HG03457 (cell line): ENCODE measurements around the gene P2RX7.
A peak's percentile ranks its signal among the peaks of the same experiment; 100 is the strongest.
"Not testable (repeated sequence)": the region's sequence is repeated elsewhere in the genome, so short reads cannot be mapped to it uniquely, and the experiment has no call there.

Source experiments
- ATAC-seq: cut with Tn5 transposase; IDR thresholded peaks from one replicate; pipeline ENCODE4 v1.9.1; 2021; ENCODE audit warnings: moderate number of reproducible peaks; ENCODE audit not compliant: unreplicated experiment

P2RX7 gene

DNA sequence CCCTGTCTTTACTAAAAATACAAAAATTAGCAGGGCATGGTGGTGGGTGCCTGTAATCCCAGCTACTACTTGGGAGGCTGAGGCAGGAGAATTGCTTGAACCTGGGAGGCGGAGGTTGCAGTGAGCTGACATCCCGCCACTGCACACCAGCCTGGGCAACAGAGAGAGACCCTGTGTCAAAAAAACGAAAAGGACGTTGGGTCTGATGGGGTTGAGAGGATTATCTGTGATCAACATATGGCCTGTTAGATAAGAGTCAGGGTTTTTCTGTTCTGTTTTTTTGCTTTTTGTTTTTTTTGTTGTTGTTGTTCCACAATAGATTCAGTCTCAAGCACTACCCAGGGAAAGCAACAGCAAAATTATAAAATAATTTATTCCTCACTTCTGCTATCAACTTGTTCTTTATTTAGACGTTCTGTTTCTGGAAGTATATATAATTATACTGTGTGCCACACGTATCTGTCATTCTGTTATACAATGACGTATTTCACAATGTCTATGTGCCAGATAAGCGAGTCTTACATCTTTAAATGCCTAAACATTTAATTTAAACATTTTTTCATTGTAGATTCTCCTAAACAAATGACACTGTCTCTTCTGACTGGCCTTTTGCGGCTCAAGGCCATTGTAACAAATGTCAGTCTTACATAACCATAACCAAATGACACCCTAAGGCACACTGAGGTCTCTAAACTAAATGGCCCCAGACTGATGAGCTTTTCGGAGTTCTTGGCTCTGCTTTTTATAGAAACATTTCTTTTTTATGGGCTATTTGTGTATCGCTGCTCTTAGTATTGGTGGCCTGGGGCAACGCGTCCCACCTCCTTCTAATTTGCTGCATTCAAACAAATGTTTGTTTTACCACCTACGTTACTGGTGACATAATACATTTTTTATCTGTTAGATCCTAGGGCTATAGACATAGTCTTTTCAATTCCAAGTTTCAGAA is 70.0 kb downstream of the P2RX7 start:
- ATAC-seq = no peak

- no peak for ATAC-seq
These were observed 70.8 kb downstream of the P2RX7 start for GRCh38 chr12:121203482-121203881.

GRCh38 chr12:121205491-121205890 is 72.8 kb downstream of the P2RX7 start:
- ATAC-seq = no peak

- ATAC-seq = not testable (repeated sequence)
These were observed 75.9 kb downstream of the P2RX7 start for GRCh38 chr12:121208571-121208970.

DNA sequence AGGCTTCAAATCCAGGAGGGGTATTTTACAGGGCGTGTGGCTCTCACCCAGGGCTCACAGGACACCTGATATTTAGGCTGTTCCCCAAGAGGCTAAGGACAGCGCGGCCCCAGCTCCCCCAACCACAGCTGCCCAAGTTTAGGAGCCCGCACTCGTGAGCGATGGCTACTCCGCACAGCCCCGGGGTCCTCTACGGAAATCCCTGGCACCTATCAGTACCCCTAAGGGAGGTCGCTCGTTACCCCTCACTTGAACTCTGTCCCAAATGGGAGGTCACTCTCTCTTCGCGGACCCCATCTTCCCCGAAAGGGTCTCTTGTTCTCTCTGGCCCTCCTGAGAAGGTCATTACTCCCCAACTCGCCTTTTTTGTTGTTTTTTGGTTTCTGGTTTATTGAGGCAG is 76.5 kb downstream of the P2RX7 start:
- no peak for ATAC-seq

DNA sequence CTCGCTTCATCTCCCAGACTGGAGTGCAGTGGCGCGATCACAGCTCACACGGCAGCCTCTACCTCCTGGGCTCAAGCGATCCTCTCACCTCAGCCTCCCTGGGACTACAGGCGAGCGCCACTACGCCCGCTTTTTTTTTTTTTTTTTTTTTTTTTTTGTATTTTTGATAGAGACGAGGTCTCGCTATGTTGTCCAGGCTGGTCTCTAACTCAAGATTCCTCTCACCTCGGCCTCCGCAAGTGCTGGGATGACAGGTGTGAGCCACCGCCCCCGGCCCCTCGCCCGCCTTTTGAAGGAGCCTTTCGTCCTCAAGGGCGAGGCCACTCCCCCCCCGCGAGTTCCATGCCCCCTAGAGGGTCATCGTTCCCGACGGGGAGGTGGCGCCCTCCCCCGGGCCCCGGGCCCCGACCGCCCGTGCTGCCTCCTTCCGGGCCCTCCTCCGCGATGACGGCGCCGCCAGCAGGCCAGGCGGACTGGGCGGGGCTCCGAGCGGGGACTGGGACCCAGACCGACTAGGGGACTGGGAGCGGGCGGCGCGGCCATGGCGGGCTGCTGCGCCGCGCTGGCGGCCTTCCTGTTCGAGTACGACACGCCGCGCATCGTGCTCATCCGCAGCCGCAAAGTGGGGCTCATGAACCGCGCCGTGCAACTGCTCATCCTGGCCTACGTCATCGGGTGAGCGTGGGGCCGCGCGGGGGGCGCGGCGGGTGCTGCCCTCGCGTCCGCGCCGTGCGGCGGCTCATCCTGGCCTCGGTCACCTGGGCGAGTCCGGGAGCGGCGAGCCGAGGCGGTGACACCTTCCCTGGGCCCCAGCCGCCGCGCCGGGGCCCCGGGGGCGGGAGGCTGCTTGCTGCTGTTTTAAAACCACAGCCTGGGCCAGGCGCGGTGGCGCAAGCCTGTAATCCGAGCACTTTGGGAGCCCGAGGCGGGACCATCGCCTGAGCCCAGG is 77.2 kb downstream of the P2RX7 start, which contains the start of gene P2RX4:
Gene P2RX4, plus strand, starts transcription at position 506 of the 949 bp plus-strand sequence. Its CDS starts 36 bp downstream, at position 542.
- ATAC-seq = peak; percentile 75

DNA sequence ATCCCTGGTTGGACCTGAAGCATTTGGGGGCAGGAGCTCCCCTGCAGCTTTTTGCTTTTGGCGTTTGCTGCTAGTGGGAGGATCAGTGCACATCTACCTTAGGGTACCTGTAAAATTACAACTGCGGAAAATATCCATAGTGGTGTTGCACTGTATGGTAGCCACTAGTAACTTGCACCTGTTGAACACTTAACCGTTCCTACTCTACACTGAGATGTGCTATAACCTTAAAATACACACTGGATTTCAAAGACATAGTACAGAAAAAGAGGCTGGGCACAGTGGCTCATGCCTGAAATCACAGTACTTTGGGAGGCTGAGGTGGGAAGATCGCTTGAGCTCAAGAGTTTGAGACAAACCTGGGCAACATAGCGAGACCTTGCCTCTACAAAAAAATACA is 80.2 kb downstream of the P2RX7 start:
- no peak for ATAC-seq

DNA sequence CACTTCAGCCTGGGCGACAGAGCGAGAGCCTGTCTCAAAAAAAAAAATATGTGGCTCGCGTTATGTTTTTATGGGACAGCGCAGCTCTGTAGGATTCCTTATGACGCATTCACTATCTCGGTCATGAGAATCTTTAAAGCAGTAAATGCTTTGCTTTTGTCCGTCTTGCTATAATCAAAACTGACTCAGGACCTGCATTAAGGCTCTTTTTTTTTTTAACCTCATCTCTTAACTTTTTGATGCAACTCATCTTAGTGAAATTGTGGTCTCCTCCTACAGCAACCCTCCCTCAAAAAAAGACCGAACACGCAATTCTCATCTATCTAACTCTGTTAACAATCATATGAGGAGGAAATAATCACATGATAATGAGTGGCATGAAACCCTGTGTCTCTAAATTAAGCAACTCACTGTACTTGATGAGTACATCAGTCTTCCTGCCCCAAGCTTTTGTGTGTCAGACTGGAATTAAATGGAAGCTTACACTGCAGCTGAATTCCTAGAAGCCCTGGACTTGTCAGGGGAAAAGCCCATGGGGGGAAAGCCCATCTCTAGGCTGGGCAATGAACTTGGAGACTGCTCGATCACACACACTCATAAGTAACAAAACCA is 81.6 kb downstream of the P2RX7 start:
- no peak for ATAC-seq

DNA sequence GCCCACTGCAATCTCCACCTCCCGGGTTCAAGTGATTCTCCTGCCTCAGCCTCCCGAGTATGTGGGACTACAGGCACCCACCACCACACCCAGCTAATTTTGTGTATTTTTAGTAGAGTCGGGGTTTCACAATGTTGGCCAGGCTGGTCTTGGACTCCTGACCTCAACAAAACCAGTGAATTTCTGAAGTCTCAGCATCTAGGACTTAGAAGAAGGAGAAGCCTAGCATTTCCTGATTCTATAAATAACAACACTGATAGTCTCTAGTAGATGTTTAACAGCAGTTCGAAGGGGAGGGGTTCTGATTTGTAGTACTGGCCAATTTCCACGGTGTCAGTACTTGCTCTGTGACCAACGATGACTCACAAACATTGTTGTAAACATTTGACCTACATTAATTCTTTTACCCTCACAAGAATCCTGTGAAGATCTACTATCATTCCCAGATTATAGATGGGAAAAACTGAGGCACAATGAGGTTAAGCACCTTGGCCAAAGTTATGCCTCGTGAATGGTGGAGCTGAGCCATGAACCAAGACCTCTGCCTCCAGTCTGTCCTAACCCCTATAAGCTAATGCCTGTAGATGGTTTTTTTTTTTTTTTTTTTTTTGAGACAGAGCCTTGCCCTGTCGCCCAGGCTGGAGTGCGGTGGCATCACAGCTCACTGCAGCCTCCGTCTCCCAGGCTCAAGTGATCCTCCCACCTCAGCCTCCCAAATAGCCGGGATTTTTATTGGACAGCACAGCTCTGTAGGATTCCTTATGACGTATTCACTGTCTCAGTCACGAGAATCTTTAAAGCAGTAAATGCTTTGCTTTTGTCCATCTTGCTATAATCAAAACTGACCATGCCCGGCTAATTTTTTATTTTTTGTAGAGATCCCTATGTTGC is 82.4 kb downstream of the P2RX7 start:
- ATAC-seq = no peak

- ATAC-seq = no peak
These were observed 83.4 kb downstream of the P2RX7 start for GRCh38 chr12:121216102-121216501.

DNA sequence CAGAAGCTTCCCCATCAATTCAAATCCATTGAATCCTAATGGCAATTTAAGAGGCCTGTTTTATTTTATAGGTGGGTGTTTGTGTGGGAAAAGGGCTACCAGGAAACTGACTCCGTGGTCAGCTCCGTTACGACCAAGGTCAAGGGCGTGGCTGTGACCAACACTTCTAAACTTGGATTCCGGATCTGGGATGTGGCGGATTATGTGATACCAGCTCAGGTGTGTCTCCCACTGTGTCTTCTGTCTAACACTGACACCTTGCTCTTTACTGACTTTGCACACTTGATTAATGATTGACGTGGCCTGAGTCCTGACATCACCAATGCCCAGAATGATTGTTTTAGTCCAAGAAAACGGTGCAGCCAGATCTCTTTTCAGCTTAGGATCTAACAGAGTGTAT is 84.4 kb downstream of the P2RX7 start:
- ATAC-seq = no peak

DNA sequence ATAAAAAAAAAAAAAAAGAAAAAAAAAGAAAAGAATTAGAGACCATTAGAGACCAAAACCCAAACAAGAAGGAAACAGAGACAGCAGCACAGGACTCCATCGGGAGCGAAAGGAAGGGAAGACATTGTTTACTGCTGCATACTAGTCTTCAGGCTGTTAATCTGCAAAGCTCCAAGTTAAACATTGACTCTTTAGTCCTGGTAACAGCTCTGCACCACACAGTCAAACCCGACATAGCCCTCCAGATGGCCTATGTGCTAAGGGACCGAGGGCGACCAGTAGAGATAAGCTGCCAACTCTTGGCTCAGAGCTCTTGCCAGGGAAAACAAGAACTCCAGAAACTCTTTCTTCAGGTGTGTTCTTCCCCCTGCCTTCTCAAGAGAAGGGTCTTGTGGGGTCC is 85.1 kb downstream of the P2RX7 start:
- no peak for ATAC-seq

GRCh38 chr12:121218588-121219352 is 86.1 kb downstream of the P2RX7 start:
- ATAC-seq = no peak

DNA sequence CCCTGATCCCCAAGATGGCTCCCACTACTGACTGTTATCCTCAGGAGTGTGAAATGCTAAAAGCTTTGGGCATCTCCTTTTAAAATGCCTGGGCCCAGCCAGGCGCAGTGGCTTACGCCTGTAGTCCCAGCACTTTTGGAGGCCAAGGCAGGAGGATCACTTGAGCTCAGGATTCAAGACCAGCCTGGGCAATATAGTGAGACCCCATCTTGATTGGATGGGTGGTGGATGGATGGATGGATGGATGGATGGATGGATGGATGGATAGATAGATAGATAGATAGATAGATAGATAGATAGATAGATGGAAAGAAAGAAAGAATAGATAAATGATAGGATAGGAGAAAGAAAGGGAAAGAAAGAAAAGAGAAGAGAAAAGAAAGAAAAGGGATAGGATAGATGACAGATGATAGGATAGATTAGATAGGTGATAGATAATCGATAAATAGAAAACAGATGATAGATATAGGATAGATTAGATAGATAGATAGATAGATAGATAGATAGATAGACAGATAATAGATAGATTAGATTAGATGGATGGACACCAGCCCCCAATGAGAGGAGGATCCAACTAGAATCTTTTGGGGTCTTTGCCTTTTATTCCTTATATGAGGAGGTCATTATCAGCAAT is 86.8 kb downstream of the P2RX7 start:
- no peak for ATAC-seq

DNA sequence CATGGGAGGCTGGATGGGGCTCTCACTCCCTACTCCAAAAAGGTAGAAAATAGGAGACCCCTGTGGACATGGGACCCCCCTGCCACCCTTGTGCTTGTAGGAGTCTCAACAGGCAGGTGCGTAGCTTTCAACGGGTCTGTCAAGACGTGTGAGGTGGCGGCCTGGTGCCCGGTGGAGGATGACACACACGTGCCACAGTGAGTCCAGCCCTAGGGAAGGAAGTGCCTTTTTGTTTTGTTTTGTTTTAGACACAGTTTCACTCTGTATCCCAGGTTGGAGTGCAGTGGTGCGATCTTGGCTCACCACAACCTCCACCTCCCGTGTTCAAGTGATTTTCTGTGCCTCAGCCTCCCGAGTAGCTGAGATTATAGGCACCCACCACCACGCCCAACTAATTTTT is 90.2 kb downstream of the P2RX7 start:
- ATAC-seq = no peak

DNA sequence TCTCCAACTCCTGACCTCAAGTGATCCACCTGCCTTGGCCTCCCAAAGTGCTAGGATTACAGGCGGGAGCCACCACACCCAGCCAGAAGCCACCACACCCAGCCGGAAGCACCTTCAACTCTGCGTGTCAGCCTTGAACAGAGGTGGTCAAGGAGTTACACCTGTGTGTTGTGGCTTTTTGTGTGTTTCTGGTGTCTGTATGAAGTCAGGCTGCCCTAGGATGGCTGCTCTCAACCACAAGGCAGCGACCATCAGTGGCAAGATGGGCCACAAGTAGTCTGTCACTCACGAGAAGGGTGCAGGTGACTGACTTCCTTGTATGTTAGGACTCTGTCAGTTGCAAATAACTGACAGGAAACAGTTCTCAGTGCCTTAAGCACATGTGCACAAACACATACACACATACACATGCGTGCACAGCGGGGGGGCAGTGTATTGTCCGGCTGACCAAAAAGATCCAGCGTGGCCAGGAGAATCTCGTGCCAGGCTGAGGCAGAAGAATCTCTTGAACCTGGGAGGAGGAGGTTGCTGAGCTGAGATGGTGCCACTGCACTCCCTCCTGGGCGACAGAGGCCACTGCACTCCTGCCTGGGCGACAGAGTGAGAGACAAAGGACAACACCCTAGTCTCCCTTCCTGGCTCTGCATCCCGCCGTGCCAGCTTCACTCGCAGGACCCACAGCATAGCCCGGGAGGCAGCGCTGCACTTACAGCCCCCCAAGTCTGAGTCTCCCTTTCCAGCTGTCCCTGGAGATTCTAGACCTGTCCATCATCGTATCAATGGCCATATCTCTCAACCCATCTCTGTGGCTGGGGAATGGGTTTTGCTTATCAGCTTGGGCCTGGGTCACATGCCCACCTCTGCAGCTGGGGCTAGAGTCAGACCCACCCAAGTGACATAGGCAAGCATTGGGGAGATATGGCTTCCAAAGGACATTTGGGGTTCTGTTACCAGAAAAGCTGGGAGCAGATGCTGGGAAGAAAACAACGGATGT is 90.9 kb downstream of the P2RX7 start:
- ATAC-seq = no peak

DNA sequence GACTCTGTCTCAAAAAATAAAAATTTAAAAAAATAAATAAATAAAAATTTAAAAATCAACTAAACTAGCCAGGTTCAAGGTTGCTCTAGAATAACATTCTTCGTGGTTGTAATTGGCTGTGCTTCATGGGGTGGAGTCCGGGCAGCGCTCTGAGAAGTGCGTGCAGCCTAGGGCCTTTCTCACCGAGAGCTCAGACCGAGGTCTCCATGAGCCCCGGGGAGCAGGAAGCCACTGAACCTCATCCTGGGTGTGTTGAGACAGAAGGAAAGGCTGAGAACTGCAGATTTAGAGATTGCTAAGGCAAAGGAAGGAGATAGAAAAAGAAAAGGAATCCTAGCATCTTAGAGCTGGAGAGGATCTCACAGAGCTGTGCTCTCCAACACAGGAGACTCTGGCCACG is 91.9 kb downstream of the P2RX7 start:
- ATAC-seq = no peak

- no peak for ATAC-seq
These were observed 93.7 kb downstream of the P2RX7 start for GRCh38 chr12:121226399-121226798.
